ENCODE measurements around the gene YTHDC1. TPM values are rescaled to one million over a fixed set of nuclear protein-coding genes. Genes with fewer than 3 reads are reported as not detected.
A peak's percentile ranks its signal among the peaks of the same experiment; 100 is the strongest.
"Not testable (repeated sequence)": the region's sequence is repeated elsewhere in the genome, so short reads cannot be mapped to it uniquely, and the experiment has no call there.

Gene YTHDC1
- total RNA-seq, 1 donor from 2014 or later: 52.6 TPM

GRCh38 chr4:68287704-68288392, 62.0 kb downstream of the YTHDC1 start:
- ATAC-seq: no peak

- ATAC-seq: peak; percentile 93
Observed at GRCh38 chr4:68283714-68284113, 66.2 kb downstream of the YTHDC1 start.

DNA sequence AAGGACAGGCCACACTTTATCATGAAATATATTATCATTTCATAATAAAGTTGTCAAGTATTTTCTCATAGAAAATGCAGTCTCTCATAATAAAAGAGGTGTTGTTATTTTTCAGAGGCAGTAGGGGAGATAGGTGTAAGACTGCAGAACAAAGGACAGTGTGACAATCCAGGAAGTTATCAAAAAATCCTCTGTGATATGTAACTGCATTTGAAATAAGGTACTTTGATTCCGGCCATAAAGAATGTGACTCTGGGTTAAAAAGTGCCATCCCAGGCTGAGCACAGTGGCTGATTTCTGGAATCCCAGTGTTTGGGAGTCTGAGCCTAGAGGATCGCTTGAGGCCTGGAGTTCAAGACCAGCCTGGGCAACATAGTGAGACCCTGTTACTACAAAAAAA, 66.8 kb downstream of the YTHDC1 start:
- ATAC-seq: no peak

DNA sequence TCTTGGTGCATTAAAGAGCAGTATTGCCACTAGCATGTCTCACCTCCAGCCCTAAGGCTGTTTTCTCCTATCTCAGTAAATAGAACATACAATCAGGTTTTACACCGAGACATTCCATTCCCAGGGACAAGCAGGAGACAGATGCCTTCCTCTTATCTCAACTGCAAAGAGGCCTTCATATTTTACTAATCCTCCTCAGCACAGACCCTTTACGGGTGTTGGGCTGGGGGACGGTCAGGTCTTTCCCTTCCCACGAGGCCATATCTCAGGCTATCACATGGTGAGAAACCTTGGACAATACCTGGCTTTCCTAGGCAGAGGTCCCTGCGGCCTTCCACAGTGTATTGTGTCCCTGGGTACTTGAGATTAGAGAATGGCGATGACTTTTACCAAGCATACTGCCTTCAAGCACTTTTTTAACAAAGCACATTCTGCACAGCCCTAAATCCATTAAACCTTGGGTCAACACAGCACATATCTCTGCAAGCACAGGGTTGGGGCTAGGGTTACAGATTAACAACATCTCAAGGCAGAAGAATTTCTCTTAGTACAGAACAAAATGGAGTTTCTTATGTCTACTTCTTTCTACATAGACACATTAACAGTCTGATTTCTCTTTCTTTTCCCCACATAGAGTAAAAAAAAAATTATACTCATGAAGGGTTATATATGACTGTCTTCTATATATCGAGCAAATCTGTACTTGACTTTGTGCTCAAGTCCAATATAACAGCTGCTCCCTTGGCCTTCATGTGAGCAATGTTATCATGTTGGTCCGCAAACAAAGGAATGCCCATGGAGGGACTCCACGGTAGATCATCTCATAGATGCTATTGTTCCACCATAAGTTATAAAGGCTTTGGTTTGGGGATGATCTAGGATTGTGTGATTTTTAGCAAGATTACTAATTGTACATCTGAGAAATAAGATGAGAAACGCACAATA, 67.8 kb downstream of the YTHDC1 start:
- ATAC-seq: not testable (repeated sequence)

DNA sequence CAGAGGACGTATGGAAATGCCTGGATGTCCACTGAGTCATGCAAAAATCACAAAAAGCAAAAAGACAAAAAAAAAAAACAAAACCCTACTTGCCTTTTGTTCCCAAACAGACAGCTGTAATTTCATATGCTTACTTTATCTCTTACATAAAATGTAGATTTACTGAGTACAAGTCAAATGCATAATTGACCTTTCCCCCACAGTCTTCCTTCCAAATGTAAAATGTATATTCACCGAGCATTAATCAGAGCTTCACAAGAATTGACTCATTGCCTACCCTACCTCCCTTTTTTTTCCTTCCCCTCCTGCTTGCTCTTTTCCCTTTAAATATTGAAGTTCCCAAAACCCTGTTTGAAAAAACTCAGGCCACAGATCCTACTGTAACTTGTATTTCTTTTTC, 71.9 kb downstream of the YTHDC1 start:
- ATAC-seq: no peak

GRCh38 chr4:68277627-68278026, 72.3 kb downstream of the YTHDC1 start:
- no peak for ATAC-seq

DNA sequence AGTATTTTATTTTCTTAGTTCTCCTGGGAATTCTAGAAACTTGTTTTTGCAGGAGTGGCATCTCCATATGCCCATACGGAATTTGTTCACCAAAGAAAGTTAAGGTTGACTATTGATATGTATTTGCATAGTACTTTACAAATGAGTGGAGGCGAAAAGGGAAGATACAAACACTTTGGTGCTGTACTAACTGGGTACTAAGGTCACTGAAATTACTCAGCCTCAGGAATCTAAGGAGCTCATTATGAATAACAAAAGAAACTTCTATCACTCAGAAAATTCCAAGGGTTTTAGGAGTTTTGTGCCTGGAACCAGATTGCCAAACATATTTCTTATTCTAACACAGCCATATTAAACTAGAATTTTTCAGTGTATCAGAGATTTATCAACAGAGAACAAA, 77.0 kb downstream of the YTHDC1 start:
- ATAC-seq: no peak

DNA sequence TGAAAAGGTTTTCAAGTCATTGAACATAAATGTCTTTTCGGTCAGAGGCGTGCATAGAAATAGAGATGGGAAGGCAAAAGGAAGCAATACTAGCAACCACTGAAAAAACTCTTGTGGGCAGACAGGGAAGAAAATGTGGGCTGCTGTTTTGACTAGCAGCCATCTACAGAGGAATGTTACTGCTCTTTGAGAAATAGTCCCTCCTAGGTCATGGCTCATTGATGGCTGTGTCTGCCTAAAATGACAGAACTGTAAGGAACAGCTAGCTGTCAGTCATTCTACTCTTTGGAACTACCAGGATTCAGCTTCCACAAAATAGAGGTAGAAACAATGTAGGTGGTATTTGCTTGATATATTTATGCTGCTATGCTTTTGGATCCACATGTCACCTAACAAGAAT, 77.5 kb downstream of the YTHDC1 start:
- ATAC-seq: no peak

DNA sequence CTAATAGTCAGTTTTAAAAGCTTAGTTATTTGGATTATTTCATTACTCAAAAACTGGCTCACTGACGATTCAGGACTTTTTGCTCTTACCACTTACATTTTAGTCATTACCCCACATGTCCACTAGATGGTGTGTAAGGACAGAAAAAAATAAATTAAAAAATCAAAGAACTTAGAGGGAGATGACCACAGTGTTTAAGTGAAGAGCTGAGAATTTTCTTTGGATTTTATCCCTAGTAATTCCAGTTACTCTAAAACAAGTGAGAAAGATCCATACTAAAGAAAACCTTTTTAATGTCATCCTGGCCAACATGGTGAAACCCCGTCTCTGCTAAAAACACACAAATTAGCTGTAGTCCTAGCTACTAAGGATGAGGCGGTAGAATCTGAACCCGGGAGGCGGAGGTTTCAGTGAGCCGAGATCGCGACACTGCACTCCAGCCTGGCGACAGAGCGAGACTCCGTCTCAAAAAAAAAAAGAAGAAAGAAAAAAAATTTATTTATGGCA, 78.0 kb downstream of the YTHDC1 start:
- ATAC-seq: peak; percentile 77

DNA sequence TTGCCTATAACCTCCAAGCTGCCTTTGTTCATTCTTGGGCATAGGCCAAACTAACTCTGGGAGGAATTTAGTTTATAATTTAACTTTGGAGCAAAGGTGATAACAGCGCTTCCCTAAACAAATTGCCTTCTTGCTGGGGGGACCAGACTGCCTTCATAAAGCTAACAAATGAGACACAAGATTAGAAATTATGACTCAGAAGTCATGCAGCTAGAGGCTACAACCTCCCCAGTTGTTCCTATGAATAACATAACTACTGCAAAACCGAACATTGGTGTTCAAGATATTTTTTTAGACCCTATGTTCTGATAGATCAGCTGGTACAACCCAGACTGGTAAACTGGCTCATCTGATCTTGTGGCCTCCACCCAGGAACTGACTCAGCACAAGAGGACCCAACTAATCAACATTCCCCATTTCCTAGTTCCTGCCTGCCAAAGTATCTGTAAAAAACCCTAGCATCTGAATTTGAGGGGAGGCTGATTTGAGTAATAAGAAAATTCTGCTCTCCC, 82.4 kb downstream of the YTHDC1 start:
- ATAC-seq: peak; percentile 17

DNA sequence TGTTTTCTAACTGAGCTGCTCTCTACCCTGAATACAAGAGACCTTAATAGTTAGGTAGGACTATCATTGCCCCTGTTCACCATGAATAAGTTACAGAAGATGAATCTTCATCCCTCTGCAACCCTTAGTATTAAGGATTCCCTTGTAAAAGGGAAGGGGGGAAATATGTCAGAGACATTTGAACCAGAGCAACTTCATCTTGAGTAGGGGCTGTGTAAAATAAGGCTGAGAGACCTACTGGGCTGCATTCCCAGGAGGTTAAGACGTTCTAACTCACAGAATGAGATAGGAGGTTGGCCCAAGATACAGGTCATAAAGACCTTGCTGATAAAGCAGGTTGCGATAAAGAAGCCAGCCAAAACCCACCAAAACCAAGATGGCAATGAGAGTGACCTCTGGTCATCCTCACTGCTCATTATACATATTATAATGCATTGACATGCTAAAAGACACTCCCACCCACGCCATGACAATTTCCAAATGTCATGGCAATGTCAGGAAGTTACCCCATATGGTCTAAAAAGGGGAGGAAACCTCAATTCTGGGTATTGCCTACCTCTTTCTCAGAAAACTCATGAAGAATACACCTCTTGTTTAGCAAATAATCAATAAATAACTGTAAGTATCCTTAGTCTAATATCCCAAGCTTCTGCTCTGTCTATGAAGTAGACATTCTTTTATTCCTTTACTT, 84.9 kb downstream of the YTHDC1 start:
- ATAC-seq: no peak

Other genes starting within 250 kb of the YTHDC1 start
- gene TMPRSS11F, start 220.2 kb downstream of the YTHDC1 start, total RNA-seq: 12.4 TPM
- gene TMPRSS11B, start 104.4 kb downstream of the YTHDC1 start, total RNA-seq: 36.9 TPM
- 120 TPM for gene TMPRSS11E, start 97.4 kb upstream of the YTHDC1 start, total RNA-seq
- gene UGT2B17, start 226.2 kb upstream of the YTHDC1 start, total RNA-seq: 0.20 TPM

All from esophagus mucosa (tissue), 1 donor.